GM19043 (cell line): ENCODE data around the gene PHRF1.

Source experiments
- ATAC-seq: cut with Tn5 transposase; IDR thresholded peaks from one replicate; pipeline ENCODE4 v1.9.1; 2021; ENCODE audit warnings: low read depth; ENCODE audit not compliant: unreplicated experiment

Gene PHRF1

GRCh38 chr11:625636-626268, 49.5 kb downstream of the PHRF1 start:
- ATAC-seq = no peak

- no peak for ATAC-seq
Measured at GRCh38 chr11:626475-627307, 50.4 kb downstream of the PHRF1 start, which contains the start of gene SCT. TSS of gene SCT (minus strand) at chr11:627181. CDS start at chr11:627143, 38 bp downstream.

- no peak for ATAC-seq
Measured at GRCh38 chr11:627308-627576, 51.0 kb downstream of the PHRF1 start.

- no peak for ATAC-seq
Measured at GRCh38 chr11:628056-628455, 51.8 kb downstream of the PHRF1 start.

GRCh38 chr11:629237-629583, 52.9 kb downstream of the PHRF1 start:
- ATAC-seq = no peak

GRCh38 chr11:630871-631270, 54.6 kb downstream of the PHRF1 start:
- no peak for ATAC-seq

GRCh38 chr11:635945-636510, 59.8 kb downstream of the PHRF1 start:
- ATAC-seq = no peak

- ATAC-seq = no peak
Measured at GRCh38 chr11:636511-637332, 60.5 kb downstream of the PHRF1 start, which contains the start of gene DRD4. TSS of gene DRD4 (plus strand) at chr11:637269. CDS start at chr11:637305, 36 bp downstream.

- ATAC-seq = no peak
Measured at GRCh38 chr11:637333-637592, 61.0 kb downstream of the PHRF1 start.

GRCh38 chr11:637593-638521, 61.6 kb downstream of the PHRF1 start:
- ATAC-seq = no peak

GRCh38 chr11:638631-639331, 62.5 kb downstream of the PHRF1 start:
- ATAC-seq = no peak

GRCh38 chr11:639332-639955, 63.2 kb downstream of the PHRF1 start:
- no peak for ATAC-seq

- ATAC-seq = no peak
Measured at GRCh38 chr11:640021-640706, 63.9 kb downstream of the PHRF1 start.

- ATAC-seq = no peak
Measured at GRCh38 chr11:641806-642370, 65.6 kb downstream of the PHRF1 start.

GRCh38 chr11:643366-643765, 67.1 kb downstream of the PHRF1 start:
- ATAC-seq = no peak

GRCh38 chr11:643849-644738, 67.8 kb downstream of the PHRF1 start:
- no peak for ATAC-seq

GRCh38 chr11:645536-645935, 69.3 kb downstream of the PHRF1 start:
- ATAC-seq = no peak
